NB4 (cell line): ENCODE results near the gene WNT7A.

ENCODE experiments used
- CTCF ChIP-seq: IDR thresholded peaks from one replicate; pipeline ENCODE4 v1.5.1; 2012; ENCODE audit warnings: low read depth, low read length
- MAX ChIP-seq: IDR thresholded peaks from 2 replicates; pipeline ENCODE4 v1.6.1; 2011; ENCODE audit warnings: low read depth, low read length
- POLR2A ChIP-seq: IDR thresholded peaks from 2 replicates; pipeline ENCODE4 v1.6.1; 2011; ENCODE audit warnings: mild to moderate bottlenecking; ENCODE audit not compliant: insufficient read length; ENCODE audit errors: extremely low read depth

GRCh38 chr3:13850161-13850945, 29.5 kb downstream of the WNT7A start:
- no peak for TF ChIP-seq CTCF
- TF ChIP-seq MAX = no peak
- no peak for TF ChIP-seq POLR2A
